ENCODE measurements around the gene ANXA2R. TPM values are rescaled to one million over a fixed set of nuclear protein-coding genes. Genes with fewer than 3 reads are reported as not detected.
"Not testable (repeated sequence)": the region's sequence is repeated elsewhere in the genome, so short reads cannot be mapped to it uniquely, and the experiment has no call there.

The ANXA2R gene
- total RNA-seq, 2 donors from 2014 or later = 2.4 to 6.2 TPM

DNA sequence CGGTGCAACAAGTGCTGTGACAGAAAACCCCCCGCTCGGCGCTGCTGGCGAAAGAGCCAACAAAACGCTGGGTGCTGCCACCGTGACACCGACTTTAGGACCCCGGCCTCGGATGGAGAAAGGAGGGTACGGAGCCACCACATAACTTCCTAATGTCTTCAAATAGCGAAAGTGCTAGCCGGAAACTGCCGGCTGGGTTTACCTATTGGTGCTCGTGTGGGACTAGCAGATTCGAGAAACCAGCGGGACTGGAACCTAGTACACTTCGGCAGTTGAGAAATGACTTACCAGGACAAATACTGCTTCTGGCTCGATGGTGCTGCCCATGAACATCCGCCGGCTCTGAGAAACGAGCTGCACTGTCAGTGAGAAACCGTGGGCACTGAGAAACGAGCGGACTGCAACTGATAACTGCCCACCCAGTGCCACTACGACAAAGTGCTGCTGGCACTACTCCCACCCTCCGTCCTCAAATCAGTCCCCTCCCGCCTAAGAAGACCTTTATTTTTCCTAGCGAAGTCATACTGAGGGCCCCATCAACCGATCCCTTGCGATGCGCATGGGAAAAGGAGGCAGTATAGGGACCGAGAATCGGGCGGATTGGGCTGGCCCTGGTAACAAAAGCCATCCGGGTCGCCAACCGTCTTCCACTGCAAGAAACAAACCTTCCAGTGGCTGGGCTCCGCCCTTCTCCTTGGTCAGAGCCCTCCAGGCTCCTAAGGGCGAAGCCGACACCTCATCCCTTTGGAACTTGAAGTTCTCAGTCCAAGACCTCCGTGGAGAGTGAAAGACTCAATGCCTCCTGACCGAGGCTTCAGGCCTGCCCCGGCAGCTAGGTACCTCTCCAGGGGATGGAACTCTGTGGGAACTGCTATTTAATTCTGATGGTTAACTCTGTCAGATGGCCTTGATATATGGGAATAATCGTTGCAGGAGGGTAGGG, 27.0 kb upstream of the ANXA2R start:
- ATAC-seq (replicated peaks) = peak; percentile 53
- Mint-ChIP-seq H3K9me3 (no peaks in the 10 kb centered on the region), H3K4me1 (peaks cover 23% of the 10 kb centered on the region), H3K4me3 (peak overlapping the region; percentile 95), H3K27ac (peak overlapping the region; percentile 91), H3K36me3 (ENCODE audit: low read depth) (peaks cover 39% of the 10 kb centered on the region), H3K27me3 (no peaks in the 10 kb centered on the region)

DNA sequence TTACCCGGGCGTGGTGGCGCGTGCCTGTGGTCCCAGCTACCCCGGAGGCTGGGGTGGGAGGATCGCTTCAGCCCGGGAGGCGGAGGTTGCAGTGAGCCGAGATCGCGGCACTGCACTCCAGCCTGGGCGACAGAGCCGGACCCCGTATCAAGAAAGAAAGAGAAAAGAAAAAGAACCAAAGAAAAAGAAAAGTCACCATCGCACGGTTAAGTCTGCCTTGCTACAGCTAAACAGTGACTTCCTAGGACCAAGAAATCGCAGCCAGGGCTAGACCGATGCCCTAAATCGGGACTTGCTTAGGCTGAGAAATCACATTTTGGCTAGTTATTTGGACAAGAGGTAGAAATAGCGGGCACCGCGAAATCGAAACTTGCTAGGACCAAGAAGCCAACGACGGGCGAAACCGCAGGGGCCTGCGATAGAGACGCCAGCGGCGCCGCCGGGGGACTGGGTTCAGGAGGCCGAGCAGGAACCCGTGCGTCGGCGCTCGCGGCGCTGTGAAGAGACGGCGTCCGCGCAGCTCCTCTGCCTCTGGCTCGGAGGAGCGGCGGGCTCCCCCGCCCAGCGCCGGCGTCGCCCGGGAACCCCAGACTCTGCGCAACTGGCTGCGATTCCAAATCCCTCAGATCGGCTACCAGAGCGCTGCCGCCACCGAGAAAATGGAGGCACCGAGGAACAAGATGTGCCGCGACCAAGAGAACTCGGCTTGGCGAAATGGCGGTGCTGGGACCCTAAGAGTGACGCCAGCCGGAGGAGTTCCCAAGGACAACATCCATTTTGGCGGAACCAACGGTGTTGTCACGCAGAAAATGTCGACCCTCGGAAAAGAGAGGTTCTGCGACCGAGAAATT, 26.1 kb upstream of the ANXA2R start:
- Mint-ChIP-seq H3K36me3 (ENCODE audit: low read depth) (peaks cover 38% of the 10 kb centered on the region), H3K4me1 (peaks cover 23% of the 10 kb centered on the region), H3K4me3 (peak overlapping the region; percentile 95), H3K9me3 (no peaks in the 10 kb centered on the region), H3K27ac (peak overlapping the region; percentile 91), H3K27me3 (no peaks in the 10 kb centered on the region)
- ATAC-seq (replicated peaks) = peak; percentile 45

- Mint-ChIP-seq H3K4me1 (peaks cover 17% of the 10 kb centered on the region), H3K9me3 (no peaks in the 10 kb centered on the region), H3K27ac (peak overlapping the region; percentile 91), H3K36me3 (ENCODE audit: low read depth) (peaks cover 31% of the 10 kb centered on the region), H3K27me3 (no peaks in the 10 kb centered on the region), H3K4me3 (peak overlapping the region; percentile 95)
- ATAC-seq (replicated peaks) = no peak
Observed at GRCh38 chr5:43065387-43065947, 25.3 kb upstream of the ANXA2R start.

DNA sequence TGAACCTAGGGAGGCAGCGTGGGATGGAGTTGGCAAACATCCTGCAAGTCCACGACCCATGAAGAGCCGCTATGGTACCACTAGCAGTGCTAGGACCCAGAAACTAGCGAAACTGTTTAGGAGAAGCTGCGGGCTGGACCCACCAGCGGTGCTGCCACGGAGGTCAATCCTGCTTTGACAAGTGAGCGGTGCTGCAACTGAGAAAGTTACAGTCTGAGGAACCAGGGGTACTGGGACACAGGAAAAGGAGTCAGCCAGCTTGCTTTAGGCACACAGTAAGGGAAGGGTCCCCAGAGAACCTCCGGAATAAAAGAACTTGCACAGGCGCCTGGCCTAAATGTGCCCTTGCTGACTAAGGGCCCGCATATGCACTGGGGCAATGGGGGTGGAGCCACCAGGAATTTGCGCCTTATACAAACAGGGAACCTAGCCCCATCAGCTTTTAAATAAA, 23.6 kb upstream of the ANXA2R start:
- Mint-ChIP-seq H3K4me1 (peaks cover 14% of the 10 kb centered on the region), H3K4me3 (peak overlapping the region; percentile 95), H3K9me3 (no peaks in the 10 kb centered on the region), H3K27ac (peak overlapping the region; percentile 91), H3K27me3 (no peaks in the 10 kb centered on the region), H3K36me3 (ENCODE audit: low read depth) (peaks cover 19% of the 10 kb centered on the region)
- ATAC-seq (replicated peaks) = no peak

GRCh38 chr5:43061352-43062075, 21.4 kb upstream of the ANXA2R start:
- Mint-ChIP-seq H3K27ac (no peak overlapping the region), H3K27me3 (no peaks in the 10 kb centered on the region), H3K9me3 (no peaks in the 10 kb centered on the region), H3K4me1 (peaks cover 4% of the 10 kb centered on the region), H3K36me3 (ENCODE audit: low read depth) (peaks cover 8% of the 10 kb centered on the region), H3K4me3 (no peak overlapping the region)
- ATAC-seq (replicated peaks) = no peak

- H3K36me3 Mint-ChIP-seq (ENCODE audit: low read depth); H3K4me1 Mint-ChIP-seq; ATAC-seq (replicated peaks); H3K9me3 Mint-ChIP-seq; H3K27ac Mint-ChIP-seq; H3K4me3 Mint-ChIP-seq; H3K27me3 Mint-ChIP-seq: not testable (repeated sequence)
Observed at GRCh38 chr5:43060020-43060419, 19.9 kb upstream of the ANXA2R start.

- not testable (repeated sequence) for ATAC-seq (replicated peaks); H3K4me1 Mint-ChIP-seq; H3K27ac Mint-ChIP-seq; H3K4me3 Mint-ChIP-seq; H3K27me3 Mint-ChIP-seq; H3K9me3 Mint-ChIP-seq; H3K36me3 Mint-ChIP-seq (ENCODE audit: low read depth)
Observed at GRCh38 chr5:43055098-43055497, 15.0 kb upstream of the ANXA2R start.

- Mint-ChIP-seq H3K27ac (no peak overlapping the region), H3K36me3 (ENCODE audit: low read depth) (peaks cover 5% of the 10 kb centered on the region), H3K4me1 (no peaks in the 10 kb centered on the region), H3K27me3 (no peaks in the 10 kb centered on the region), H3K9me3 (peaks cover 8% of the 10 kb centered on the region), H3K4me3 (no peak overlapping the region)
- no peak for ATAC-seq (replicated peaks)
Observed at GRCh38 chr5:43051684-43052083, 11.6 kb upstream of the ANXA2R start.

DNA sequence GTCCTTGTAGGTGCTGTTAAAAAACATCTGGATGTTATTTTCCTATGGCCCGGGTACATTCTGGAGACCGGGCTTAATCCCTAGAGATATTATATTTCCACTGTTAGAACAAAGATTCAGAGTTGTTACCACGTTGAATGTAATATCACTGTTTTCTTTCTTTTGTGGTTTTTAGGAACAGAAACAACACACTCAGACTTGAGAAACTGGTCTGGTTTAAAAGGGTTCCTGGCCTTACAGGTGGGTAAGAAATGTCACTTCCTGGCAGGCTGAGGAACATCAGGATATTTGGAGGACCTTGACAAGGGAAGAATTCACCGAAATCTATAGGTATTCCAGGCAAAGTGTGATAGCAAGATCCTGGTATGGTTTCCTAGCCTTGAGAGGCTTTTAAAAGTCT, 10.3 kb upstream of the ANXA2R start:
- peaks cover under 1% of the 10 kb centered on the region for H3K4me1 Mint-ChIP-seq
- no peak overlapping the region for H3K4me3 Mint-ChIP-seq
- peaks cover 5% of the 10 kb centered on the region for H3K36me3 Mint-ChIP-seq (ENCODE audit: low read depth)
- H3K9me3 Mint-ChIP-seq = peaks cover 4% of the 10 kb centered on the region
- no peak overlapping the region for H3K27ac Mint-ChIP-seq
- H3K27me3 Mint-ChIP-seq = no peaks in the 10 kb centered on the region
- no peak for ATAC-seq (replicated peaks)

DNA sequence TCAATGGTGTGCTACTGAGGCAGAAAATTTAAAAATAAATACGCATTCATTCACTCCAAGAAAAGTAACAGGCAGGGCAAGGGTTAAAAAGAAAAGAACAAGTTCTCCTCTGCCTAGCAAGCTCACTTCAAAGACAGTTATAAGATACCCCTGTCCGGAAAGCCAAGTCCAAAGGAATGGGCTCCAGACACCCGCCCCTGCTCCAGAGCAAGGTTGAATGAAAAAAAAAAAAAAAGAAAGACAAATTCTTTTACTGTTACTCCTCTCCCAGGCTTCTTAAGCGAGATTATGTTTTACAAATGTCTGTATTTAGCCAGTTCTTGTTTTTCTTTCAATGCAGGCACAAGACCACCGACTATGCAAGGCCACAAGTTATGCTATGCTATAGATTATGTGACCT, 9.1 kb upstream of the ANXA2R start:
- Mint-ChIP-seq H3K27ac (no peak overlapping the region), H3K4me1 (peaks cover 6% of the 10 kb centered on the region), H3K27me3 (no peaks in the 10 kb centered on the region), H3K4me3 (no peak overlapping the region), H3K36me3 (ENCODE audit: low read depth) (peaks cover 5% of the 10 kb centered on the region), H3K9me3 (no peaks in the 10 kb centered on the region)
- no peak for ATAC-seq (replicated peaks)

DNA sequence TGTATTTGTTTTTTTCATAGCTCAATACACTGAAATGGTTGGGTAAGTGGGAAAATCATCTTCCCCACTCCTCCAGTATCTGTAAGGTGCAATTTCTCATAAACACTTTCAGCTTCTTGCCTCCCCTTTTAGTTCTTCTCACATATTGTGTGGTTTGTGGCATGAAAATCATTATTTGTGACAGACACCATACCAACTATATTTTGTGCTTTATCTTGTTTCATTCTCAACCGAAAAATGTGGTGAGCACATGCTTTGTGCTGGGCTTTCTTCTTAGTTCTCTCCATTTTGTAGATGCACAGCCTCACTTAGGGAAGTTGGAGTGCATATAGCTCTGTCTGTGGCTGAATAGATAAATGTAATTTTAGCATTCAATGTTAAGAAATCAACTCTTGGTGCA, 6.4 kb upstream of the ANXA2R start:
- Mint-ChIP-seq H3K4me3 (no peak overlapping the region), H3K27me3 (no peaks in the 10 kb centered on the region), H3K4me1 (peaks cover 6% of the 10 kb centered on the region), H3K9me3 (no peaks in the 10 kb centered on the region), H3K27ac (no peak overlapping the region), H3K36me3 (ENCODE audit: low read depth) (peaks cover 1% of the 10 kb centered on the region)
- no peak for ATAC-seq (replicated peaks)

DNA sequence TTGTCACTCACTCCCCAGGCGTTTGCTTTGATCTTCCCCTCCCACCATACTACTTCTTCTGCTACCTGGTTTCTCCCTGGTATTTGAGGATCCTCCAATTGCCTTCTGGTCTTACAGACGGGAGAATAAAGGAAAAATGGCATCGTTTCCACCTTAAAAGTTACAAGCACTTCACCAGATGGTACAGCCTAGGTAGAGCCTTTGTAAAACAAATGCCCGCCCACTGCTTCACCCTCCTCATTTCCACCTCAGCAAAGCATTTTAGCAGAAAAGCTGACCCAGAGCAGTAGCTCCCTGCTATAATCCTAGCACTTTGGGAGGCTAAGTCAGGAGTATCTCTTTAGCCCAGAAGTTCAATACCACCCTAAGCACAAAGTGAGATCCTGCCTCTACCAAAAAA, 5.1 kb upstream of the ANXA2R start:
- Mint-ChIP-seq H3K4me3 (peak overlapping the region; percentile 4), H3K4me1 (peaks cover 6% of the 10 kb centered on the region), H3K27me3 (no peaks in the 10 kb centered on the region), H3K27ac (no peak overlapping the region), H3K36me3 (ENCODE audit: low read depth) (no peaks in the 10 kb centered on the region), H3K9me3 (no peaks in the 10 kb centered on the region)
- no peak for ATAC-seq (replicated peaks)

DNA sequence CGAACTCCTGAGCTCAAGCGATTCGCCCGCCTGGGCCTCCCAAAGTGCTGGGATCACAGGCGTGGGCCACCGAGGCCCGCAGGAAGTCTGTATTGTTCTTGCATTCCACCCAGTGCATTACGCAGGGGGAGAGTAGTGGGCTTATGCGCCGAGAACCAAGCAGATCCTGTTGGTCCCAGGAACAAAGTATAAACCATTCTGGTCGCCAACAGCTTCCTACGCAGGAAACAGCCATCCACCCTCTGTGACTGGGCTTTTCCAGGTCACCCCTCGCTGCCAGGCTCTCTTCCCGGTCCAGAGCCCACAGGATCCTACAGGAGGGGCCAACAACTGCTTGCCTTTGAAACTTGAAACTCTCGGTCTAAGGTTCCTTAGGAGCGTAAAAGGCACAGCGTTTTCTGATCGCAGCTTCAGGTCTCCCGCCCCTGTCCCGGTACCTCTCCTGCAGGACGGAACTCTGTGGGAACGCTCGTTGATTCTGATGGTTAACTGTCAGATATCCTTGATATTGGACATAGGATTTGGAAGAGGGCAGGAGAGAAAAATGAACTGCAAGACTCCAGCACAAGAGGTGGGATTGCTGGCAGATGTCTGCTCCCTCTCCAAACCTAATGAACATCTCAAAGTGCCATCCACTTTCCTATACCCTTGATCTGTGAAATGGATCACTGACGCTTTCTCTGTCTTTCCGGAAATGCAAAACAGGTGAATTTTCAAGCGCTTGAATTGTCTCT, 4.2 kb upstream of the ANXA2R start:
- Mint-ChIP-seq H3K36me3 (ENCODE audit: low read depth) (no peaks in the 10 kb centered on the region), H3K27me3 (no peaks in the 10 kb centered on the region), H3K4me3 (peak overlapping the region; percentile 4), H3K27ac (no peak overlapping the region), H3K4me1 (peaks cover 6% of the 10 kb centered on the region), H3K9me3 (no peaks in the 10 kb centered on the region)
- ATAC-seq (replicated peaks) = no peak
